A549 (cell line): Measurements from ENCODE around the gene DLGAP1.

Experiments used
- EP300 ChIP-seq, 2 experiments: fragments of >200 bp; sonication (Bioruptor Twin); formaldehyde crosslinking; IDR thresholded peaks; 2 replicates in 1 of 2; 3 replicates in 1 of 2; pipeline ENCODE4 v1.6.1; 2016 to 2017
- FOSB ChIP-seq: fragments of 250-450 bp; sonication (Bioruptor Pico); IDR thresholded peaks from 2 replicates; pipeline ENCODE4 v1.5.0; 2020; ENCODE audit warnings: mild to moderate bottlenecking, moderate library complexity
- JUNB ChIP-seq: fragments of >200 bp; sonication (Bioruptor Twin); formaldehyde crosslinking; IDR thresholded peaks from 2 replicates; pipeline ENCODE4 v1.6.1; 2016
- PHF8 ChIP-seq: fragments of 200-600 bp; sonication (generic); IDR thresholded peaks from 2 replicates; pipeline ENCODE4 v1.6.1; 2016; ENCODE audit warnings: low read depth, mild to moderate bottlenecking, antibody characterized with exemption, moderate library complexity, borderline replicate concordance
- POLR2A ChIP-seq: IDR thresholded peaks from 2 replicates; pipeline ENCODE4 v1.6.1; 2012; ENCODE audit warnings: mild to moderate bottlenecking, low read length
- RAD21 ChIP-seq, 2 experiments: fragments of >200 bp in 1 of 2; sonication (Bioruptor Twin) in 1 of 2; formaldehyde crosslinking in 1 of 2; IDR thresholded peaks in 1 of 2; conservative IDR thresholded peaks in 1 of 2; 2 replicates in 1 of 2; 3 replicates in 1 of 2; pipeline ENCODE4 v1.6.1; 2012 to 2018; ENCODE audit warnings: inconsistent platforms in 1 of 2
- TP53 ChIP-seq: fragments of 250-450 bp; sonication (Bioruptor Pico); IDR thresholded peaks from 2 replicates; pipeline ENCODE4 v1.5.0; 2021; ENCODE audit warnings: mild to moderate bottlenecking, moderate library complexity
- ZFP36 ChIP-seq: fragments of 450-650 bp; IDR thresholded peaks from 2 replicates; pipeline ENCODE4 v1.6.1; 2014; ENCODE audit warnings: borderline replicate concordance; ENCODE audit not compliant: partially characterized antibody
- TF ChIP-seq, protein P1 (sequence below): fragments of >200 bp; sonication (Bioruptor Twin); formaldehyde crosslinking; IDR thresholded peaks from 3 replicates; pipeline ENCODE4 v1.5.1; 2016
- TF ChIP-seq, protein P2 (sequence below): IDR thresholded peaks from 2 replicates; pipeline ENCODE4 v1.6.1; 2012

DNA sequence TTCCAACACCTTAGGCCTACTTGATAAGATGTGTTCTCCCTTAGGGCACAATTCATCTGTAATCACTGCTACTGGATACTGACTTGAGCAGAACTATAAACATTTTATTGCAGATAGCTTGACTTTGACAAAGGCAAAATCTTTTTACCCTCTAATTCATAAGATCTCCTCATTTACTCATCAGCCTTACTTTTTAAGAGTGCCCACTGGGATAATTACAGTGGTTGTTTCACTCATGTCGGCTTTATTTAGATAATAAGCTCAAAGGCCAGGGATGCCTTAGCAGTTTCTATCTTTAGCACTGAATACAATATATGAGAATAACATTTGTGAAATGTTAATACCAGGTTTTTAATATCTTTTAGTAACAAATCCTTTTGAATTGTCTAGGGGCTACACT is 144.0 kb downstream of the DLGAP1 start:
- TF ChIP-seq, protein P1, sequence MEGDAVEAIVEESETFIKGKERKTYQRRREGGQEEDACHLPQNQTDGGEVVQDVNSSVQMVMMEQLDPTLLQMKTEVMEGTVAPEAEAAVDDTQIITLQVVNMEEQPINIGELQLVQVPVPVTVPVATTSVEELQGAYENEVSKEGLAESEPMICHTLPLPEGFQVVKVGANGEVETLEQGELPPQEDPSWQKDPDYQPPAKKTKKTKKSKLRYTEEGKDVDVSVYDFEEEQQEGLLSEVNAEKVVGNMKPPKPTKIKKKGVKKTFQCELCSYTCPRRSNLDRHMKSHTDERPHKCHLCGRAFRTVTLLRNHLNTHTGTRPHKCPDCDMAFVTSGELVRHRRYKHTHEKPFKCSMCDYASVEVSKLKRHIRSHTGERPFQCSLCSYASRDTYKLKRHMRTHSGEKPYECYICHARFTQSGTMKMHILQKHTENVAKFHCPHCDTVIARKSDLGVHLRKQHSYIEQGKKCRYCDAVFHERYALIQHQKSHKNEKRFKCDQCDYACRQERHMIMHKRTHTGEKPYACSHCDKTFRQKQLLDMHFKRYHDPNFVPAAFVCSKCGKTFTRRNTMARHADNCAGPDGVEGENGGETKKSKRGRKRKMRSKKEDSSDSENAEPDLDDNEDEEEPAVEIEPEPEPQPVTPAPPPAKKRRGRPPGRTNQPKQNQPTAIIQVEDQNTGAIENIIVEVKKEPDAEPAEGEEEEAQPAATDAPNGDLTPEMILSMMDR, result no peak
- no peak for TF ChIP-seq EP300 (IDR thresholded peaks at IDR 0.05)
- no peak for TF ChIP-seq POLR2A
- no peak for TF ChIP-seq PHF8
- TF ChIP-seq FOSB, result no peak
- TF ChIP-seq, protein P2, sequence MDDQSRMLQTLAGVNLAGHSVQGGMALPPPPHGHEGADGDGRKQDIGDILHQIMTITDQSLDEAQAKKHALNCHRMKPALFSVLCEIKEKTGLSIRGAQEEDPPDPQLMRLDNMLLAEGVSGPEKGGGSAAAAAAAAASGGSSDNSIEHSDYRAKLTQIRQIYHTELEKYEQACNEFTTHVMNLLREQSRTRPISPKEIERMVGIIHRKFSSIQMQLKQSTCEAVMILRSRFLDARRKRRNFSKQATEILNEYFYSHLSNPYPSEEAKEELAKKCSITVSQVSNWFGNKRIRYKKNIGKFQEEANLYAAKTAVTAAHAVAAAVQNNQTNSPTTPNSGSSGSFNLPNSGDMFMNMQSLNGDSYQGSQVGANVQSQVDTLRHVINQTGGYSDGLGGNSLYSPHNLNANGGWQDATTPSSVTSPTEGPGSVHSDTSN, result no peak
- no peak for TF ChIP-seq RAD21 (conservative IDR thresholded peaks at IDR 0.05 in 1 of 2, IDR thresholded peaks at IDR 0.05 in 1 of 2)
- TF ChIP-seq TP53 (CRISPR knock-in tag), result no peak
- no peak for TF ChIP-seq JUNB
- no peak for TF ChIP-seq ZFP36
